HG03457 (cell line): Measurements from ENCODE around the gene KCNK3.
A peak's percentile ranks its signal among the peaks of the same experiment; 100 is the strongest.
"Not testable (repeated sequence)": the region's sequence is repeated elsewhere in the genome, so short reads cannot be mapped to it uniquely, and the experiment has no call there.

Experiments used
- ATAC-seq: cut with Tn5 transposase; IDR thresholded peaks from one replicate; pipeline ENCODE4 v1.9.1; 2021; ENCODE audit warnings: moderate number of reproducible peaks; ENCODE audit not compliant: unreplicated experiment

The KCNK3 gene

GRCh38 chr2:26754972-26755670 lies 62.6 kb downstream of the KCNK3 start:
- no peak for ATAC-seq

DNA sequence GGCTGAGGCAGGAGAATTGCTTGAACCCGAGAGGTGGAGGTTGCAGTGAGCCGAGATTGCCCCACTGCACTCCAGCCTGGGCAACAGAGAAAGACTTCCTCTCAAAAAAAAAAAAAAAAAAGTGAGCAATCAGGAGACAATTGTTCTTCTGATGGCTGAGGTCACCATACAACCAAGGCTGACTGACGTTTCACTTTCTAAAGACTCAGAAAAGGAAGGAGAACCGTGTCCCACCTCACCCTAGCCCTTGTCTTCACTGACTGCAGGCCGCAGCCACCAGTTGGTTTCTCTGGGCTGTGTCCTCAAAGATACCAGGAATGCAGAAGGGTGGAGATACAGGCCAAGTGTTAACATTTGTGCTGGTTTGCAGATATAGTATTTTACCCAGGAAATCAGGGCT lies 63.8 kb downstream of the KCNK3 start:
- no peak for ATAC-seq

DNA sequence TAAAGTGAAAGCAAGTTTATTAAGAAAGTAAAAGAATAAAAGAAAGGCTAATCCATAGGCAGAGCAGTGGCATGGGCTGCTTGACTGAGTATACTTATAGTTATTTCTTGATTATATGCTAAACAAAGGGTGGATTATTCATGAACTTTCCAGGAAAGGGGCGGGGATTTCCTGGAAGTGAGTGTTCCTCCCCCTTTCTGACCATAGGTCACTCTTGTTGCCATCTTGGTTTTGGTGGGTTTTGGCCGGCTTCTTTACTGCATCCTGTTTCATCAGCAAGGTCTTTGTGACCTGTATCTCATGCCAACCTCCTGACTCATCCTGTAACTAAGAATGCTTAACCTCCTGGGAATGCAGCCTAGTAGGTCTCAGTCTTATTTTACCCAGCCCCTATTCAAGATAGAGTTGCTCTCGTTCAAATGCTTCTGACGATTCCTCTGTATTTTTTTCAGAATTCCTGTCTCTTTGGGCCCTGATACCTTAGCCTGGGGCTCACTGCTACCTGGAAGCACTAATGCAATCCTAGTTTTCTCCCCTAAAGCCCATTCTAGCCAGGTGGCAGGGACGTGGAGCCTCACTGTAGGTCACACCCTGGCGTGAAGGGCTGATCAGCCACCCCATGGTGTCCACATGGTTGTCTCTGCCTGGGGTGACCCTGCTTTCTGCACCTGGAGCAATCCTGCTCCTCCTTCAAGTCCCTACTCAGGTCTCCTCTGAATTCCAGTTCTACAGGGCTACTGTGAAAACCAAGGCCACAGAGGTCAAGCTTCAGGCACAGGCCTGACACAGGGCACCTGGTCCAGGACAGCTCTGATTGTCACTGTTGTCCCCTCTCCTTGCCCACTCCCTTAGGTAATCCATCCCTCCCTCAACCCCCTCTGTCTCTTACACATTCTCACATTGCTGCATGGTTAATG lies 65.6 kb downstream of the KCNK3 start:
- ATAC-seq: no peak

DNA sequence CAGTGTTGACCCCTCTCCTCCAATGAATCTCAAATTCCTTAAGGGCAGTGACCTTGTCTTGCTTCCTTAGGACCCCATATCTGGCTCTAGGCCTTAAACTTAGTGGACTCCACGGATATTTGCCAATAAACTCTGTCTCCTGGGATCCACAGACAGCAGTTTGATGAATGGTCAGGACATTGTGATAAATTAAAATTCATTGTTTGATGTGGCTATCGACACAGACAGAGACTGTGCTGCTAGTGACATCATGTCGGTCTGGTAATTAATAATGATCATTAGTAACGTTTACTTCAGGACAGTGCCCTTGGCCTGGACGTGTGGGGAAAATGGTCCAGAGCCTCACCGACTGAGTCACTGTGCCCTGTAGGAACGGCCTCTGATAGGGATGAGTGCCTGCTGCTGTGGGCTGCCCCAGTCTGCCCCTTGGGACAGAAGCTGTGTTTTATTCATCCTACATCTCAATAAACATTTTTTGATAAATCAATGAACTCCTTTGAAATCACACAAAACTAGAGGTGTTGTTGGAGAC lies 66.3 kb downstream of the KCNK3 start:
- no peak for ATAC-seq

- no peak for ATAC-seq
Observed at GRCh38 chr2:26759845-26760244, 67.3 kb downstream of the KCNK3 start.

- ATAC-seq: not testable (repeated sequence)
Observed at GRCh38 chr2:26760991-26761390, 68.5 kb downstream of the KCNK3 start.

DNA sequence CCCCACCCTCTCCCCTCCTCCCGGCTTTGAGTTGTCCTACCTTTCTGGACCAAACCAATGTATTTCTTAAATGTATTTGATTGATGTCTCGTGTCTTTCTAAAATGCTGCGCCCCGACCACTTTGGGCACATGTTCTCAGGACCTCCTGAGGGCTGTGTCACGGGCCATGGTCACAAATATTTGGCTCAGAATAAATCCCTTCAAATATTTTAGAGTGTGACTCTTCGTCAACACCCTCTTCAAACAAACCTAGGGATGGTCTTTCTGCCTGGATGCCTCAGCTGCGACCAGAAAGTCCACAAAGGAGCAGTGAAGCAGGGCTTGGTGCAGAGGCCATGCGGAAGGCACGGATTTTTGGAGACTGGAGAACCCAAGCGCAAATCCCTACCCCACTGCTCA lies 70.5 kb downstream of the KCNK3 start:
- ATAC-seq: no peak

DNA sequence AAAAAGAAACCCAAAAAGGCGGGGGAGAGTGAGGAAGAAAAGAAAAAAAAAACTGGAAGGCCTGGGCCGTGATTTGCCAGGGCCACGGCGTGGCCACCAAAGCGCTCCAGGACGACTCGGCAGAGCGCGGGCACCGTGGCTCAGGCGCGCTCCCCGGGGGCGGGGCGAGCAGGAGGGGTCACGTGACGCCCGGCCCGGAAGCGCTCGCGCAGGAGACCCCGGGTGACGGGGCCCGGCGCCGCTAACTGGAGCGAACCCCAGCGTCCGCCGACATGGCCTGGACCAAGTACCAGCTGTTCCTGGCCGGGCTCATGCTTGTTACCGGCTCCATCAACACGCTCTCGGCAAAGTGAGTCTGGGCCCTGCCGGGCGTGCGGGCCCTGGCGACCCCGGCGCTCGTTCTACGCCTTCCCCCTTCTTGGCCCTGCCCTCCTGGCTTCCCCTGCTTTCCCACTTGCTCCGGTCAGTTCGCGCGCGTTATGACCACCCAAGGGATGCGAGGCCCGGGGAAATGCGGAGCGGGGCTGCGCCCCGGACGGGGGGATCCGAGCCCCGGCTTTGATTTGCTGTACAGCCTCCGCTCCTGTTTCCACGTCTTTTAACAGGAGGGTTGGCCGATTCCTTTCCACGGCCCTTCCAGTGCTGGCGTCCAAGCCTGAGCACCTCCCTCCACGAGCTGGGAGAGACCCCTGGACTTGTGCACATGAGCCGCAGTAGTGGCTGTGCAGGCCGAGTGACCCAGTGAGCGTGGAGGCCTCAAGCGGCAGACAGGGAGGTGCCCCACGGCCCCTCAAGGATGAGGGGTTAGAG lies 71.8 kb downstream of the KCNK3 start, which contains the start of gene SLC35F6:
TSS of gene SLC35F6 (plus strand) at position 207 of the 810 bp plus-strand sequence. CDS start at position 273, 66 bp downstream.
- peak; percentile 60 for ATAC-seq

DNA sequence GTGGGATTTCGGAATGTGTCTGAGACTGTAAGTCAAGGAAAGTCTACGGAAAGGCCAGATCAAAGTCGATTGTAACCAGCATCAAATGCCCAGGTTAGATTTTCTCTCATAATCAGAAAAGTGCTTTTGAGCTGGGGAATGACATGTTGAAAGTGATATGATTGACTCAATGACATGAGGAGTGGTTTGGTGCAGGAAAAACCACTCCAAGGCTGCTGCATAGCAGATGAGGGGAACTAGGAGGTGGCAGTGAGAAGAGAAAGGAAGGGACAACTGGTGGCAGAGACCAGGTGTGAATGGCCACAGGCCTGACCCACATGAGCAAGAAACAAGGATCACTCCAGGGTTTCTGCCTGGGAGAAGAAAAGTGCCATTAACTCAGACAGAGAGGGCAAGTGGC lies 72.4 kb downstream of the KCNK3 start:
- ATAC-seq: no peak

DNA sequence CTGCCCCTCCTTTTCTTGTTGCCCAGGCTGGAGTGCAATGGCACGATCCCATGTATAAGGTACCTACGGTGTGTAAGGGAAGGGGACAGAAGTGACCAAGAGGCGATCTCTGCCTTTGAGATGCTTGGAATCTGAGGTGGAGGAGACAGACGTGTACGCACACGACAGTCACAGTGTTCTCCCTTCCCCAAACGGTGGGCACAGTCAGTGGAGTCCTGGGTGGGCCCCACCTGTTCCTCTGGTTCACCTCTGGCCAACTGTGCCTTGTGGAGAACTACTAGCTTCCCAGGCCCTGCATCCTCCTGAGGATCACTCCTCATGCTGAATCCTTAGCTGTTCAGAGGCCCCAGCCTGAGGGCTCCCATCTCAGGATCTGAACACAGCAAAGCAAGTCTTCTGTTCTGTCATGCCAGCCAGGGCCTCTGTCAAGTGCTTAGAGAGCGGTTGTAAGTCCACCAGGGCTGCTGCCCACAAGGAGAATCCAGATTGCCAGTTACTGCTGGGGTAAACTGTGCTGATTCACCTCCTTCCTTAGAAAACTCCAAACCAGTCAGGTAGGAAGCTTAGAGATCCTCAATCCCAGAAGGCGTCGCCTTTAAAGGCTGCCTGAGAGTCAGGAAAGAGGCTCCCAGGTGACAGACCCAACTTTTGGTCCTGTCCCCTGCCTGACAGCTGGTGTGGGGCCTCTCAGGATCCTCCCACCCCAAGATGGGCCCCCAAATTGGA lies 73.1 kb downstream of the KCNK3 start:
- no peak for ATAC-seq

- no peak for ATAC-seq
Observed at GRCh38 chr2:26767129-26767528, 74.6 kb downstream of the KCNK3 start.

- ATAC-seq: no peak
Observed at GRCh38 chr2:26767894-26768487, 75.5 kb downstream of the KCNK3 start.

DNA sequence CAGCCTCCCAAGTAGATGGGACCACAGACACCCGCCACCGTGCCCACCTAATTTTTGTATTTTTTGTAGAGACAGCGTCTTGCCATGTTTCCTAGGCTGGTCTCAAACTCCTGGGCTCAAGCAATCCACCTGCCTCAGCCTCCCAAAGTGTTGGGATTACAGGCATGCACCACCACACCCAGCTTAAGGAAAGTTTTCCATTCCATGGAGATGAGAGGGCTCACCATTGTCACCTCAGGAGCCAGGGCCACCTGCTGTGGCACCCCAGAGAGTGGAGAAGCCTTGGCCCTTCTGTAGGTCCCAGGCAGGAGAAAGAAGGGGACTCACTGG lies 76.2 kb downstream of the KCNK3 start:
- ATAC-seq: no peak

DNA sequence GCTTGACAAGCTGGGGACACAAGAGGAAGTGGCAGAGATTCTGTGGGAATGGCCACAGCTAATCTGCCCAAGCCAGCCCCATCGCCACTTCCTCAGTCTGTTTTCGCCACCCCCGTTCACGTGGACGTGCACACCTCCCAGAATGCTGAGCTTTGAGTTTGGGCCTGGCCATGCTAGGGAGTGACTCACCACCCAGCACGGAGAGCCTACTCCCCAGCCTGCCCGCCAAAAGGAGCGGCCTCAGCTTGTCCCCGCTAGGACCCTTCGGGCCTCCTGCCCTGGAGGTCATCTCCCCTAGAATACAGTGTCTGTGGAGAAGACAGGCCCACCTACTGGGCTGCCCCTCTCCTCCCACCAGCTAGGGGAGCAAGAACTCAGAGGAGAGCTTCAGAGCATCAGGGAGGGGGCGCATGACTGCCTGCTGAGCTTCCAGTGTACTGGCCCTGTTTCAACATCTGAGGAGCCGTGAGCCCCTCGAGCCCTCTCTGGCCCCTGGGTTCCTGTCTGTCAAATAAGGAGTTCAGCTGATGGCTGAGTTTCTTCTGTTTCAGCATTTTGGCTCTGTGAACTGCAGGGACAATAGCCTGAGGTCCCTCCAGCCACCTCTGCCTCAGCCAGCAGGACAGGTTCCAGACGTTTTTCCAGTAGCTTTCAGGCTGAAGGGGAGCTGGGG lies 76.7 kb downstream of the KCNK3 start:
- no peak for ATAC-seq

GRCh38 chr2:26770986-26771586 lies 78.6 kb downstream of the KCNK3 start:
- no peak for ATAC-seq

DNA sequence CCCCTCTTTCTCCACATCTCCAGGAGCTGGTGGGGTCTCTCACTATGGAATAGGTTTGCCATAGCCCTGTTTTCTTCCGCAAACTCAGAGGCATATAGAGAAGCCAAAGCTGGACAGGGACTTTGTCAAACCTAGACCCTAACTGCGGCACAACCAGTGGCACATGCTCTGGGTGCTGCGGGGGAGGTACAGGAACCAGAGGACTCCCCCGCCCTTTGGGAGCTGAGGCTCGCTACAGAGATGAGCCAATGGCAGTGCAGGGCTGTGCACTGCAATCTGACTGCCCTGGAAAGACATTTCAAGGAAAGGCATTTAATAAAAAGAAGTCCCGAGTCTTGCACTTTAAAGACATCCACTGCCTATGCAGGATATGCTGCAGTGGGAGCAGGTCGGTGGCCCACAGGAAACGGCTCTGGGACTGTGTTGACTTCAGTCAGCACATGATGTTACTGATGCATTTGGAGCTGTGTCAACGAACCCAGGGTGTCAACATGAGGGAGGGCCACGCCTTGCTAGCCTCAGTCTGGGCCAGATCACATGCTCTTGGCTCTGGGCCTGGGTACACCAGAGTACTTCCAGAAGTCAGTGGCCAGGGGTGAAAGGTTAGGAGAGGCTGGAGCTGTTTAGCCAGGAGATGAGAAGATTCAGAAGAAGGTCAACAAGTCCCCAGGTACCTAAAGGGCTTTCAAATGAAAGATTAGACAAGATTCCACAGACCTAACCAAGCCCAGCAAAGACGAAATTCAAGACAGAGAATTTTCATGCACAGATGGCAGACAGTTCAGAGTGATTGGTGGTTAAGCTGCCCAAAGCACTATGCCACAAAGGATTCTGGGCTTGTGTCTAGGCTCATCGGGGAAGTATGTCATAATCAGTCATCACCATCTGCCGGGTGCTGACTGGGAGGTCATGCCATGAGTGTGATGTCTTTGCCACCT lies 79.8 kb downstream of the KCNK3 start:
- no peak for ATAC-seq

- no peak for ATAC-seq
Observed at GRCh38 chr2:26776195-26776800, 83.8 kb downstream of the KCNK3 start.

GRCh38 chr2:26778098-26778497 lies 85.6 kb downstream of the KCNK3 start:
- ATAC-seq: no peak
